H9 (cell line): ENCODE results near the gene SMIM20. TPM values are rescaled to one million over a fixed set of nuclear protein-coding genes. Genes with fewer than 3 reads are reported as not detected.

ENCODE experiments used
- DNase-seq: peaks from one replicate; pipeline ENCODE4 v3.0.0-alpha.2; 2017
- H2AFZ ChIP-seq: one replicate; pipeline ENCODE4 v1.6.1; 2013; ENCODE audit warnings: mild to moderate bottlenecking, low read length, control low read depth, moderate library complexity
- H2AK5ac ChIP-seq: 2 replicates; pipeline ENCODE4 v1.6.1; 2013; ENCODE audit warnings: low read length, control low read depth, mixed read lengths; ENCODE audit not compliant: insufficient read length
- H2BK120ac ChIP-seq: one replicate; pipeline ENCODE4 v1.6.1; 2013; ENCODE audit warnings: low read depth, mild to moderate bottlenecking, low read length, control low read depth, inconsistent platforms; ENCODE audit not compliant: poor library complexity, severe bottlenecking
- H2BK12ac ChIP-seq: 2 replicates; pipeline ENCODE4 v1.6.1; 2013; ENCODE audit warnings: low read length, control low read depth, mixed read lengths, low read depth; ENCODE audit not compliant: insufficient read length
- H2BK15ac ChIP-seq: 2 replicates; pipeline ENCODE4 v1.6.1; 2013; ENCODE audit warnings: low read depth, low read length, control low read depth
- H2BK20ac ChIP-seq: one replicate; pipeline ENCODE4 v1.6.1; 2013; ENCODE audit warnings: low read depth, mild to moderate bottlenecking, low read length, control low read depth, inconsistent platforms; ENCODE audit not compliant: poor library complexity, severe bottlenecking
- H2BK5ac ChIP-seq: 2 replicates; pipeline ENCODE4 v1.6.1; 2013; ENCODE audit warnings: low read length, control low read depth, mixed read lengths; ENCODE audit not compliant: insufficient read length
- H3K14ac ChIP-seq: 2 replicates; pipeline ENCODE4 v1.6.1; 2013; ENCODE audit warnings: low read length, control low read depth; ENCODE audit not compliant: insufficient read depth
- H3K18ac ChIP-seq: 2 replicates; pipeline ENCODE4 v1.6.1; 2013; ENCODE audit warnings: low read depth, mild to moderate bottlenecking, mixed read lengths, low read length, control low read depth; ENCODE audit not compliant: insufficient read length
- H3K23ac ChIP-seq: 2 replicates; pipeline ENCODE4 v1.6.1; 2013; ENCODE audit warnings: low read length, control low read depth, mixed read lengths, low read depth; ENCODE audit not compliant: insufficient read length
- H3K23me2 ChIP-seq: 2 replicates; pipeline ENCODE4 v1.6.1; 2013; ENCODE audit warnings: low read depth, mild to moderate bottlenecking, mixed read lengths, low read length, control low read depth; ENCODE audit not compliant: insufficient read length, poor library complexity, severe bottlenecking
- H3K27ac ChIP-seq: 2 replicates; pipeline ENCODE4 v1.5.1; 2013; ENCODE audit warnings: low read length, control low read depth, mixed read lengths, low read depth; ENCODE audit not compliant: insufficient read length
- H3K27me3 ChIP-seq: 2 replicates; pipeline ENCODE4 v1.6.1; 2013; ENCODE audit warnings: low read length, control low read depth, inconsistent platforms; ENCODE audit not compliant: insufficient read depth
- H3K4ac ChIP-seq: 2 replicates; pipeline ENCODE4 v1.6.1; 2013; ENCODE audit warnings: low read depth, mild to moderate bottlenecking, control low read depth, inconsistent platforms, low read length, moderate library complexity
- H3K4me1 ChIP-seq: 2 replicates; pipeline ENCODE4 v1.6.1; 2013; ENCODE audit warnings: low read length, control low read depth, inconsistent platforms; ENCODE audit not compliant: insufficient read depth
- H3K4me2 ChIP-seq: 2 replicates; pipeline ENCODE4 v1.6.1; 2013; ENCODE audit warnings: low read length, control low read depth, mixed read lengths; ENCODE audit not compliant: insufficient read length, insufficient read depth
- H3K56ac ChIP-seq: 2 replicates; pipeline ENCODE4 v1.6.1; 2013; ENCODE audit warnings: low read depth, mild to moderate bottlenecking, mixed read lengths, low read length, control low read depth; ENCODE audit not compliant: insufficient read length
- H3K79me1 ChIP-seq: 2 replicates; pipeline ENCODE4 v1.6.1; 2013; ENCODE audit warnings: low read depth, mild to moderate bottlenecking, moderate library complexity, low read length, control low read depth, inconsistent platforms; ENCODE audit not compliant: insufficient read depth, poor library complexity, severe bottlenecking
- H3K79me2 ChIP-seq: 2 replicates; pipeline ENCODE4 v1.6.1; 2013; ENCODE audit warnings: low read length, control low read depth, inconsistent platforms; ENCODE audit not compliant: insufficient read depth
- H3K9ac ChIP-seq: 2 replicates; pipeline ENCODE4 v1.6.1; 2013; ENCODE audit warnings: low read length, control low read depth, mixed read lengths; ENCODE audit not compliant: insufficient read length; ENCODE audit errors: extremely low read depth
- H3K9me3 ChIP-seq: one replicate; pipeline ENCODE4 v1.6.1; 2013; ENCODE audit warnings: low read depth, low read length, inconsistent platforms; ENCODE audit not compliant: control insufficient read depth
- H3T11ph ChIP-seq: one replicate; pipeline ENCODE4 v1.6.1; 2013; ENCODE audit warnings: mild to moderate bottlenecking, low read length, control low read depth, inconsistent platforms
- H4K20me1 ChIP-seq: one replicate; pipeline ENCODE4 v1.6.1; 2013; ENCODE audit not compliant: control insufficient read depth, insufficient read length, insufficient read depth
- H4K5ac ChIP-seq: 2 replicates; pipeline ENCODE4 v1.6.1; 2013; ENCODE audit warnings: low read depth, mild to moderate bottlenecking, mixed read lengths, low read length, control low read depth; ENCODE audit not compliant: insufficient read length
- H4K8ac ChIP-seq: replicated peaks from 2 replicates; pipeline ENCODE4 v1.6.1; 2013; ENCODE audit warnings: low read length, control low read depth, mixed read lengths, low read depth; ENCODE audit not compliant: insufficient read length
- H4K91ac ChIP-seq: 2 replicates; pipeline ENCODE4 v1.6.1; 2013; ENCODE audit warnings: low read depth, mild to moderate bottlenecking, moderate library complexity, mixed read lengths, low read length, control low read depth; ENCODE audit not compliant: insufficient read length
- H3K27ac Mint-ChIP-seq, 3 experiments: 2 replicates in 2 of 3; 3 replicates in 1 of 3; pipeline ENCODE4 v1.8.0; 2020 to 2021; ENCODE audit warnings: mixed read lengths in 3 of 3, mild to moderate bottlenecking in 1 of 3, moderate library complexity in 1 of 3
- H3K27me3 Mint-ChIP-seq: 2 replicates; pipeline ENCODE4 v1.8.0; 2021; ENCODE audit warnings: low read depth, mild to moderate bottlenecking, moderate library complexity, mixed read lengths
- H3K36me3 Mint-ChIP-seq, 3 experiments: 2 replicates in 2 of 3; 3 replicates in 1 of 3; pipeline ENCODE4 v1.8.0; 2020 to 2021; ENCODE audit warnings: low read depth in 3 of 3, mixed read lengths in 3 of 3; ENCODE audit not compliant: insufficient read depth in 1 of 3
- H3K4me1 Mint-ChIP-seq, 2 experiments: 2 replicates each; pipeline ENCODE4 v1.8.0; 2020; ENCODE audit warnings: mixed read lengths in 2 of 2
- H3K4me3 Mint-ChIP-seq, 2 experiments: 2 replicates in 1 of 2; 3 replicates in 1 of 2; pipeline ENCODE4 v1.8.0; 2020 to 2021; ENCODE audit warnings: mild to moderate bottlenecking in 2 of 2, mixed read lengths in 2 of 2, moderate library complexity in 1 of 2
- H3K9me3 Mint-ChIP-seq, 2 experiments: 2 replicates in 1 of 2; 3 replicates in 1 of 2; pipeline ENCODE4 v1.8.0; 2020; ENCODE audit warnings: mild to moderate bottlenecking in 2 of 2, mixed read lengths in 2 of 2, moderate library complexity in 1 of 2
- CTCF ChIP-seq: fragments of 200-600 bp; sonication (generic); conservative IDR thresholded peaks from 3 replicates; pipeline ENCODE4 v1.8.0; 2021; ENCODE audit warnings: antibody characterized with exemption, mild to moderate bottlenecking
- WGBS: extraction: QIAGEN DNeasy Blood & Tissue Kit; methylation state at CpG from one replicate; pipeline ENCODE4 v1.1.7; 2013; ENCODE audit warnings: missing lambda C conversion rate, low lambda C conversion rate, mixed read lengths; ENCODE audit not compliant: insufficient read length; ENCODE audit errors: extremely low coverage; 5-methylcytosine and 5-hydroxymethylcytosine counted together
- total RNA-seq: library from RNA; stranded (reverse); gene quantifications from 2 replicates; pipeline ENCODE4 v1.2.1, GENCODE V29; 2021

Gene SMIM20
- total RNA-seq, 1 experiment from 2014 or later: 40.2 TPM

GRCh38 chr4:25939330-25939729, 25.3 kb downstream of the SMIM20 start:
- Histone ChIP-seq H2BK120ac (no peak overlapping the region), H3K79me1 (no peaks in the 10 kb centered on the region), H4K20me1 (no peaks in the 10 kb centered on the region), H2AK5ac (no peak overlapping the region), H4K8ac (no peak overlapping the region), H2BK15ac (no peak overlapping the region), H2BK12ac (no peak overlapping the region), H3K4me2 (no peak overlapping the region), H3K23me2 (no peaks in the 10 kb centered on the region), H3K14ac (no peak overlapping the region), H3K18ac (no peak overlapping the region), H3K56ac (no peak overlapping the region), H3K4ac (no peak overlapping the region), H3T11ph (no peak overlapping the region), H2AFZ (no peak overlapping the region), H3K4me1 (no peaks in the 10 kb centered on the region), H3K9ac (no peak overlapping the region), H3K27ac (no peak overlapping the region), H4K91ac (no peak overlapping the region), H3K23ac (no peak overlapping the region), H2BK20ac (no peak overlapping the region), H3K79me2 (no peaks in the 10 kb centered on the region), H3K9me3 (no peaks in the 10 kb centered on the region), H3K27me3 (no peaks in the 10 kb centered on the region), H2BK5ac (no peak overlapping the region), H4K5ac (no peak overlapping the region)
- Mint-ChIP-seq H3K27me3 (peaks cover 5% of the 10 kb centered on the region), H3K4me3 (no peak overlapping the region), H3K4me1 (peaks cover 3 to 4% of the 10 kb centered on the region in 2 experiments; a peak in 2 of 4 replicates), H3K27ac (no peak overlapping the region), H3K9me3 (peaks cover 7 to 8% of the 10 kb centered on the region in 2 experiments; a peak in 4 of 5 replicates), H3K36me3 (peaks cover 0 to 4% (median 3%) of the 10 kb centered on the region in 3 experiments; a peak in 1 of 7 replicates)
- peak; percentile 43; the same call in 2 of the 3 replicates for TF ChIP-seq CTCF
- no peak for DNase-seq
- no CpG with 5 or more reads among the region's 4 CpGs for WGBS
